Measurements from ENCODE around the gene GOLGB1. TPM values are rescaled to one million over a fixed set of nuclear protein-coding genes. Genes with fewer than 3 reads are reported as not detected.

The GOLGB1 gene
- total RNA-seq, 1 donor from 2014 or later: 76.6 TPM

- H3K27ac ChIP-seq (ENCODE audit: low read depth, low read length): no peak overlapping the region
- H3K4me1 Mint-ChIP-seq (ENCODE audit: low read depth, unreplicated experiment): no peaks in the 10 kb centered on the region
- H3K27me3 ChIP-seq (ENCODE audit: insufficient read depth, low read length): no peaks in the 10 kb centered on the region
- DNase-seq (ENCODE audit: low read depth): peak; percentile 28
- H3K27me3 Mint-ChIP-seq (ENCODE audit: low read depth, unreplicated experiment): no peaks in the 10 kb centered on the region
- H3K9me3 ChIP-seq (ENCODE audit: insufficient read depth, low read depth, low read length): no peaks in the 10 kb centered on the region
- H3K36me3 Mint-ChIP-seq (ENCODE audit: low read depth, unreplicated experiment): peaks cover 25% of the 10 kb centered on the region
- no peak for FAIRE-seq
- H4K20me1 ChIP-seq (ENCODE audit: insufficient read depth, low read length): peaks cover 6% of the 10 kb centered on the region
- no peak overlapping the region for H3K27ac Mint-ChIP-seq (ENCODE audit: unreplicated experiment)
- TF ChIP-seq EZH2 (IDR thresholded peaks at IDR 0.05; ENCODE audit: insufficient read depth, low read length) (no peak), CTCF (IDR thresholded peaks at IDR 0.05; ENCODE audit: insufficient read depth, low read depth, low read length) (no peak)
- no peak overlapping the region for H3K4me3 ChIP-seq (ENCODE audit: insufficient read depth, low read depth, low read length)
- no peak overlapping the region for H3K9ac ChIP-seq (ENCODE audit: low read length)
- no peaks in the 10 kb centered on the region for H3K9me3 Mint-ChIP-seq (ENCODE audit: unreplicated experiment)
- H3K79me2 ChIP-seq (ENCODE audit: insufficient read depth, low read length): no peaks in the 10 kb centered on the region
- no peak overlapping the region for H2AFZ ChIP-seq (ENCODE audit: low read depth, low read length)
- H3K4me3 Mint-ChIP-seq (ENCODE audit: unreplicated experiment): no peak overlapping the region
- H3K4me1 ChIP-seq (ENCODE audit: insufficient read depth, low read length): no peaks in the 10 kb centered on the region
- H3K36me3 ChIP-seq (ENCODE audit: insufficient read depth, low read length): peaks cover 65% of the 10 kb centered on the region
- no peak overlapping the region for H3K4me2 ChIP-seq (ENCODE audit: low read length)
Measured at GRCh38 chr3:121722411-121722810, 27.1 kb downstream of the GOLGB1 start.

GRCh38 chr3:121720163-121720562, 29.4 kb downstream of the GOLGB1 start:
- DNase-seq (ENCODE audit: low read depth) (no peak), FAIRE-seq (no peak)
- Histone ChIP-seq H3K4me2 (ENCODE audit: low read length) (no peak overlapping the region), H4K20me1 (ENCODE audit: insufficient read depth, low read length) (peaks cover 6% of the 10 kb centered on the region), H3K4me1 (ENCODE audit: insufficient read depth, low read length) (no peaks in the 10 kb centered on the region), H2AFZ (ENCODE audit: low read depth, low read length) (no peak overlapping the region), H3K4me3 (ENCODE audit: insufficient read depth, low read depth, low read length) (no peak overlapping the region), H3K9me3 (ENCODE audit: insufficient read depth, low read depth, low read length) (no peaks in the 10 kb centered on the region), H3K9ac (ENCODE audit: low read length) (no peak overlapping the region), H3K27me3 (ENCODE audit: insufficient read depth, low read length) (no peaks in the 10 kb centered on the region), H3K79me2 (ENCODE audit: insufficient read depth, low read length) (no peaks in the 10 kb centered on the region), H3K27ac (ENCODE audit: low read depth, low read length) (no peak overlapping the region), H3K36me3 (ENCODE audit: insufficient read depth, low read length) (peaks cover 57% of the 10 kb centered on the region)
- Mint-ChIP-seq H3K27me3 (ENCODE audit: low read depth, unreplicated experiment) (no peaks in the 10 kb centered on the region), H3K4me3 (ENCODE audit: unreplicated experiment) (no peak overlapping the region), H3K27ac (ENCODE audit: unreplicated experiment) (peak overlapping the region; percentile 19), H3K4me1 (ENCODE audit: low read depth, unreplicated experiment) (no peaks in the 10 kb centered on the region), H3K36me3 (ENCODE audit: low read depth, unreplicated experiment) (peaks cover 25% of the 10 kb centered on the region), H3K9me3 (ENCODE audit: unreplicated experiment) (no peaks in the 10 kb centered on the region)
- TF ChIP-seq CTCF (IDR thresholded peaks at IDR 0.05; ENCODE audit: insufficient read depth, low read depth, low read length) (no peak), EZH2 (IDR thresholded peaks at IDR 0.05; ENCODE audit: insufficient read depth, low read length) (no peak)

GRCh38 chr3:121719423-121719822, 30.1 kb downstream of the GOLGB1 start:
- H3K36me3 Mint-ChIP-seq (ENCODE audit: low read depth, unreplicated experiment): peaks cover 24% of the 10 kb centered on the region

More at GRCh38 chr3:121719423-121719822, 30.1 kb downstream of the GOLGB1 start:
- Histone ChIP-seq H3K36me3 (ENCODE audit: insufficient read depth, low read length) (peaks cover 54% of the 10 kb centered on the region), H2AFZ (ENCODE audit: low read depth, low read length) (no peak overlapping the region), H4K20me1 (ENCODE audit: insufficient read depth, low read length) (peaks cover under 1% of the 10 kb centered on the region), H3K27ac (ENCODE audit: low read depth, low read length) (no peak overlapping the region), H3K9ac (ENCODE audit: low read length) (no peak overlapping the region), H3K4me2 (ENCODE audit: low read length) (no peak overlapping the region), H3K4me3 (ENCODE audit: insufficient read depth, low read depth, low read length) (no peak overlapping the region), H3K4me1 (ENCODE audit: insufficient read depth, low read length) (no peaks in the 10 kb centered on the region), H3K9me3 (ENCODE audit: insufficient read depth, low read depth, low read length) (no peaks in the 10 kb centered on the region), H3K27me3 (ENCODE audit: insufficient read depth, low read length) (no peaks in the 10 kb centered on the region), H3K79me2 (ENCODE audit: insufficient read depth, low read length) (no peaks in the 10 kb centered on the region)
- Mint-ChIP-seq H3K9me3 (ENCODE audit: unreplicated experiment) (no peaks in the 10 kb centered on the region), H3K4me1 (ENCODE audit: low read depth, unreplicated experiment) (no peaks in the 10 kb centered on the region), H3K4me3 (ENCODE audit: unreplicated experiment) (no peak overlapping the region), H3K27ac (ENCODE audit: unreplicated experiment) (no peak overlapping the region), H3K27me3 (ENCODE audit: low read depth, unreplicated experiment) (no peaks in the 10 kb centered on the region)
- DNase-seq (ENCODE audit: low read depth) (no peak), FAIRE-seq (no peak)
- TF ChIP-seq CTCF (IDR thresholded peaks at IDR 0.05; ENCODE audit: insufficient read depth, low read depth, low read length) (no peak), EZH2 (IDR thresholded peaks at IDR 0.05; ENCODE audit: insufficient read depth, low read length) (no peak)

Measured in astrocyte (in vitro differentiated cells and primary cell).